Osteoblast (primary cell): ENCODE results near the gene ZNF726. TPM values are rescaled to one million over a fixed set of nuclear protein-coding genes. Genes with fewer than 3 reads are reported as not detected.
A peak's percentile ranks its signal among the peaks of the same experiment; 100 is the strongest.
"Not testable (repeated sequence)": the region's sequence is repeated elsewhere in the genome, so short reads cannot be mapped to it uniquely, and the experiment has no call there.

Source experiments
- DNase-seq: peaks from one replicate; pipeline ENCODE4 v3.0.0; 2011; ENCODE audit warnings: low spot score, mixed read lengths; ENCODE audit not compliant: insufficient read length; ENCODE audit errors: missing footprints
- H2AFZ ChIP-seq: 2 replicates; pipeline ENCODE4 v1.6.0; 2011; ENCODE audit warnings: mild to moderate bottlenecking, low read length
- H3K27ac ChIP-seq: 2 replicates; pipeline ENCODE4 v1.5.1; 2011; ENCODE audit warnings: mild to moderate bottlenecking, low read depth, low read length, moderate library complexity
- H3K27me3 ChIP-seq: 2 replicates; pipeline ENCODE4 v1.6.0; 2012; ENCODE audit warnings: mild to moderate bottlenecking, control low read depth, inconsistent platforms, low read length, moderate library complexity; ENCODE audit not compliant: insufficient read depth
- H3K36me3 ChIP-seq: 2 replicates; pipeline ENCODE4 v1.5.1; 2011; ENCODE audit warnings: mild to moderate bottlenecking, low read length, control low read depth, moderate library complexity; ENCODE audit not compliant: insufficient read depth
- H3K4me1 ChIP-seq: 2 replicates; pipeline ENCODE4 v1.5.1; 2011; ENCODE audit warnings: mild to moderate bottlenecking, low read length, control low read depth, moderate library complexity; ENCODE audit not compliant: insufficient read depth
- H3K4me2 ChIP-seq: 2 replicates; pipeline ENCODE4 v1.6.0; 2011; ENCODE audit warnings: mild to moderate bottlenecking, low read length; ENCODE audit not compliant: insufficient read depth
- H3K4me3 ChIP-seq: fragments of 200-600 bp; sonication (generic); 3 replicates; pipeline ENCODE4 v1.5.1; 2012; ENCODE audit warnings: mild to moderate bottlenecking, low read length, inconsistent platforms; ENCODE audit not compliant: insufficient read depth
- H3K79me2 ChIP-seq: 2 replicates; pipeline ENCODE4 v1.6.0; 2012; ENCODE audit warnings: mild to moderate bottlenecking, low read length, control low read depth, inconsistent platforms; ENCODE audit not compliant: insufficient read depth
- H3K9me3 ChIP-seq: 2 replicates; pipeline ENCODE4 v1.5.1; 2011; ENCODE audit warnings: low read depth, low read length, control low read depth
- H4K20me1 ChIP-seq: 2 replicates; pipeline ENCODE4 v1.6.0; 2012; ENCODE audit warnings: mild to moderate bottlenecking, low read length, control low read depth; ENCODE audit not compliant: insufficient read depth
- total RNA-seq: library from RNA; depleted of rRNA; stranded (reverse); fragments of >200 nt; gene quantifications from 2 replicates; pipeline ENCODE4 v1.2.3, GENCODE V29; 2012
- TF ChIP-seq, protein P1 (sequence below): IDR thresholded peaks from 2 replicates; pipeline ENCODE4 v1.5.1; 2011; ENCODE audit warnings: mild to moderate bottlenecking, low read depth, low read length, moderate library complexity; ENCODE audit errors: extremely low read depth

Gene ZNF726
- total RNA-seq, 1 donor = 1.8 TPM

DNA sequence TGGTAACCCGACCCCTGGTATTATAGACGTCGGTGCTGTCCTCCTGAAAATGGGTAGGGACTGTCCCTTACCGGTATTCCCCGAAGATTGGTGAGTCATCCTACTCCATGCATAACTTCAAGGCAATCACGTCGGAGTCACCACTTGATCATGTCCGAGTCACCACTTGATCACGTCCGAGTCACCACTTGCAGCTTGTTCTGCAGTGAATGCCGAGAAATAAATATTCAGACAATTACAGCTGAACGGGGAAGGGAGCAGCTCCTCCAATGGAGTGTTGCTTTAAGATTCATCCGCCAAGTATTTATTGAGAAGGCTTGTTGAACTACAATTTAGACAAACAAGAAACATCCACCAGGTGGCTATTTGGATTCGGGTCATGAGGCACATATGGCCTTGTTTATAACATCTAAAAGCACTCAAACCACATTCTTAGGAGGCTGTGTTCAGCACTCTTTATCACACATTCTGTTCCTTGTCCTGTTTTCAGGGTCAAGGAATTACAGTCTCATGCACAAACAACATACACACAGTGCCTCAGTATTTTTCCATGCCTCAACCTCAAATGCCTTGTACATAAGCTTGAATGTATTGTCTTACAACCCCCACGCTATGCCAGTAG lies 43.1 kb downstream of the ZNF726 start:
- Histone ChIP-seq H3K9me3 (no peaks in the 10 kb centered on the region), H4K20me1 (no peaks in the 10 kb centered on the region), H3K4me1 (no peaks in the 10 kb centered on the region), H3K27ac (no peak overlapping the region), H2AFZ (peak overlapping the region; percentile 60), H3K27me3 (no peaks in the 10 kb centered on the region), H3K79me2 (no peaks in the 10 kb centered on the region), H3K36me3 (no peaks in the 10 kb centered on the region), H3K4me2 (peak overlapping the region; percentile 5), H3K4me3 (no peak overlapping the region)
- TF ChIP-seq, protein P1, sequence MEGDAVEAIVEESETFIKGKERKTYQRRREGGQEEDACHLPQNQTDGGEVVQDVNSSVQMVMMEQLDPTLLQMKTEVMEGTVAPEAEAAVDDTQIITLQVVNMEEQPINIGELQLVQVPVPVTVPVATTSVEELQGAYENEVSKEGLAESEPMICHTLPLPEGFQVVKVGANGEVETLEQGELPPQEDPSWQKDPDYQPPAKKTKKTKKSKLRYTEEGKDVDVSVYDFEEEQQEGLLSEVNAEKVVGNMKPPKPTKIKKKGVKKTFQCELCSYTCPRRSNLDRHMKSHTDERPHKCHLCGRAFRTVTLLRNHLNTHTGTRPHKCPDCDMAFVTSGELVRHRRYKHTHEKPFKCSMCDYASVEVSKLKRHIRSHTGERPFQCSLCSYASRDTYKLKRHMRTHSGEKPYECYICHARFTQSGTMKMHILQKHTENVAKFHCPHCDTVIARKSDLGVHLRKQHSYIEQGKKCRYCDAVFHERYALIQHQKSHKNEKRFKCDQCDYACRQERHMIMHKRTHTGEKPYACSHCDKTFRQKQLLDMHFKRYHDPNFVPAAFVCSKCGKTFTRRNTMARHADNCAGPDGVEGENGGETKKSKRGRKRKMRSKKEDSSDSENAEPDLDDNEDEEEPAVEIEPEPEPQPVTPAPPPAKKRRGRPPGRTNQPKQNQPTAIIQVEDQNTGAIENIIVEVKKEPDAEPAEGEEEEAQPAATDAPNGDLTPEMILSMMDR = no peak
- peak; percentile 26 for DNase-seq

DNA sequence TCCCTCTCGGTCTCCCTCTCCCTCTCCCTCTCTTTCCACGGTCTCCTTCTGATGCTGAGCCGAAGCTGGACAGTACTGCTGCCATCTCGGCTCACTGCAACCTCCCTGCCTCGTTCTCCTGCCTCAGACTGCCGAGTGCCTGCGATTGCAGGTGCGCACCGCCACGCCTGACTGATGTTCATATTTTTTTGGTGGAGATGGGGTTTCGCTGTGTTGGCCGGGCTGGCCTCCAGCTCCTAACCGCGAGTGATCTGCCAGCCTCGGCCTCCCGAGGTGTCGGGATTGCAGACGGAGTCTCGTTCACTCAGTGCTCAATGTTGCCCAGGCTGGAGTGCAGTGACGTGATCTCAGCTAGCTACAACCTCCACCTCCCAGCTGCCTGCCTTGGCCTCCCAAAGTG lies 48.7 kb downstream of the ZNF726 start:
- H3K27me3 ChIP-seq, H2AFZ ChIP-seq, H3K36me3 ChIP-seq, H3K4me2 ChIP-seq, H3K27ac ChIP-seq, H4K20me1 ChIP-seq, H3K4me3 ChIP-seq, DNase-seq, H3K79me2 ChIP-seq, H3K9me3 ChIP-seq, H3K4me1 ChIP-seq: not testable (repeated sequence)

DNA sequence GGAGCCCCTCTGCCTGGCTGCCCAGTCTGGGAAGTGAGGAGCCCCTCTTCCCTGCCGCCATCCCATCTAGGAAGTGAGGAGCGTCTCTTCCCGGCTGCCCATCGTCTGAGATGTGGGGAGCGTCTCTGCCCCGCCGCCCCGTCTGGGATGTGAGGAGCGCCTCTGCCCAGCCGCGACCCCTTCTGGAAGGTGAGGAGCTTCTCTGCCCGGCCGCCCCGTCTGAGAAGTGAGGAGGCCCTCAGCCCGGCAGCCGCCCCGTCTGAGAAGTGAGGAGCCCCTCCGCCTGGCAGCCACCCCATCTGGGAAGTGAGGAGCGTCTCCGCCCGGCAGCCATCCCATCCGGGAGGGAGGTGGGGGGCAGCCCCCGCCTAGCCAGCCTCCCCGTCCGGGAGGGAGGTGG lies 49.2 kb downstream of the ZNF726 start:
- not testable (repeated sequence) for H3K4me2 ChIP-seq, H3K27me3 ChIP-seq, DNase-seq, H4K20me1 ChIP-seq, H3K4me3 ChIP-seq, H3K4me1 ChIP-seq, H3K27ac ChIP-seq, H3K9me3 ChIP-seq, H3K79me2 ChIP-seq, H2AFZ ChIP-seq, H3K36me3 ChIP-seq

DNA sequence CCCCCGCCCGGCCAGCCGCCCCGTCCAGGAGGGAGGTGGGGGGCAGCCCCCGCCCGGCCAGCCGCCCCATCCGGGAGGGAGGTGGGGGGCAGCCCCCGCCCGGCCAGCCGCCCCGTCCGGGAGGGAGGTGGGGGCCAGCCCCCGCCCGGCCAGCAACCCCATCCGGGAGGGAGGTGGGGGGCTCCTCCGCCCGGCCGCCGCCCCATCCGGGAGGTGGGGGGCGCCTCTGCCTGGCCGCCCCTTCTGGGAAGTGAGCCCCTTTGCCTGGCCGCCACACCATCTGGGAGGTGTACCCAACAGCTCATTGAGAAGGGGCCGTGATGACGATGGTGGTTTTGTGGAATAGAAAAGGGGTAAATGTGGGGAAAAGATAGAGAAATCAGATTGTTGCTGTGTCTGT lies 49.6 kb downstream of the ZNF726 start:
- DNase-seq, H3K9me3 ChIP-seq, H3K27ac ChIP-seq, H3K27me3 ChIP-seq, H2AFZ ChIP-seq, H3K4me2 ChIP-seq, H3K36me3 ChIP-seq, H3K4me3 ChIP-seq, H4K20me1 ChIP-seq, H3K79me2 ChIP-seq, H3K4me1 ChIP-seq: not testable (repeated sequence)

DNA sequence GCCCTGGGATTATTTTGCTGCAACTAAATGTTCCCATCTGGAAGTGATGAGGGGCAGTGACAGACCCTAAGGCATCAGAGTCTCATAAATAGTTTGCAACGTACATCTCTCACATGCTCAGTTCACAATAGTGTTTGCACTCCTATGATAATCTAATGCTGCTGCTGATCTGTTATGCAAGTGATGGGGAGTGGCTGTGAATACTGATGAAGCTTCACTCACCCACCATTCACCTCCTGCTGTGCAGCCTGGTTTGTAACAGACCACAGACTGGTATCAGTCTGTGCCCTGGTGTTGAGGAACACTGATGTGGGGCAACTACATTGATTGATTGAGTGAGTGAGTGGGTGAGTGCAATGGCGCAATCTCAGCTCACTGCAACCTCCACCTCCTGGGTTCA lies 54.9 kb downstream of the ZNF726 start:
- Histone ChIP-seq H3K4me2 (no peak overlapping the region), H2AFZ (no peak overlapping the region), H3K27me3 (no peaks in the 10 kb centered on the region), H3K79me2 (no peaks in the 10 kb centered on the region), H3K4me3 (no peak overlapping the region), H4K20me1 (no peaks in the 10 kb centered on the region), H3K36me3 (no peaks in the 10 kb centered on the region), H3K9me3 (no peaks in the 10 kb centered on the region), H3K4me1 (no peaks in the 10 kb centered on the region), H3K27ac (no peak overlapping the region)
- TF ChIP-seq, protein P1 = no peak
- DNase-seq = no peak
